Gastrocnemius medialis (tissue), 4 donors: ENCODE data around the gene CPNE2. TPM values are rescaled to one million over a fixed set of nuclear protein-coding genes. Genes with fewer than 3 reads are reported as not detected.

Source experiments
- ATAC-seq, 2 donors: fragments of 150-250 bp; one replicate each; pipeline ENCODE4 v1.9.1; 2016
- DNase-seq, 2 donors: peaks; one replicate each; pipeline ENCODE4 v3.0.0-alpha.2; 2019
- H3K27ac ChIP-seq, 4 donors: fragments of 200-600 bp; sonication (generic); 1 replicate in 1 of 4; 2 replicates in 3 of 4; pipeline ENCODE4 v1.5.1; 2016 to 2018; ENCODE audit warnings: mild to moderate bottlenecking in 2 of 4, moderate library complexity in 1 of 4
- H3K27me3 ChIP-seq, 3 donors: fragments of 200-600 bp; sonication (generic) in 2 of 3; 1 replicate in 1 of 3; 2 replicates in 2 of 3; pipeline versions ENCODE4 v1.5.1 to v1.6.0; 2016 to 2019; ENCODE audit warnings: mild to moderate bottlenecking in 1 of 3, moderate library complexity in 1 of 3
- H3K36me3 ChIP-seq, 2 donors: fragments of 200-600 bp; sonication (generic) in 1 of 2; one replicate each; pipeline ENCODE4 v1.5.1; 2017 to 2018
- H3K4me1 ChIP-seq, 2 donors: fragments of 200-600 bp; sonication (generic) in 1 of 2; one replicate each; pipeline ENCODE4 v1.5.1; 2016 to 2017; ENCODE audit warnings: mild to moderate bottlenecking in 2 of 2
- H3K4me3 ChIP-seq, 4 donors: fragments of 200-600 bp; sonication (generic) in 3 of 4; 1 replicate in 1 of 4; 2 replicates in 3 of 4; pipeline ENCODE4 v1.5.1; 2016 to 2019; ENCODE audit warnings: mild to moderate bottlenecking in 2 of 4
- H3K9me3 ChIP-seq, 3 donors: fragments of 200-600 bp; sonication (generic) in 2 of 3; 1 replicate in 1 of 3; 2 replicates in 2 of 3; pipeline ENCODE4 v1.5.1; 2016 to 2019
- CTCF ChIP-seq, 5 experiments: fragments of 450-650 bp in 3 of 5; fragments of 200-600 bp in 2 of 5; sonication (generic) in 2 of 5; IDR thresholded peaks in 4 of 5; conservative IDR thresholded peaks in 1 of 5; 1 replicate in 4 of 5; 2 replicates in 1 of 5; pipeline ENCODE4 v1.5.1; 2016 to 2019; ENCODE audit warnings: antibody characterized with exemption in 5 of 5, mild to moderate bottlenecking in 3 of 5, moderate library complexity in 3 of 5
- POLR2A ChIP-seq, 2 donors: fragments of 450-650 bp; IDR thresholded peaks; one replicate each; pipeline ENCODE4 v1.6.1; 2017; ENCODE audit warnings: antibody characterized with exemption in 2 of 2, mild to moderate bottlenecking in 2 of 2, moderate library complexity in 2 of 2
- in situ Hi-C, 4 donors: fragments of 200-750 bp; cut with MboI; loops; one replicate each; pipeline versions ENCODE4 v1.15.0 to v1.8.0; 2017; ENCODE audit warnings: low sequenced_read_pairs in 4 of 4
- intact Hi-C: fragments of 100-400 bp; cut with DNase I; formaldehyde crosslinking; loops from one replicate; pipeline ENCODE4 v1.15.1; 2023; ENCODE audit warnings: low total_unique reads
- total RNA-seq, 4 donors: library from RNA; depleted of rRNA; stranded (reverse); fragments of >200 nt; gene quantifications; one replicate each; pipeline versions ENCODE4 v1.1.0 to v1.2.3, GENCODE V29; 2016

Gene CPNE2
- 10 to 100 TPM; 11.7 to 20.0 (median 17.2) TPM for total RNA-seq

GRCh38 chr16:57091975-57092785 lies at the start of gene CPNE2:
Gene CPNE2 (plus strand): TSS chr16:57092583. CDS start chr16:57110743, 18,160 bp downstream.
- DNase-seq (peak; percentile 44 to 49), ATAC-seq (peak; percentile 88 to 89)
- in situ Hi-C loops (loop anchor here in 1 of 4 donors (25.0 kb wide), 1 partner anchor 320 kb away; the partner anchor contains the start of gene CCL17), intact Hi-C loops (loop anchor here (1.0 to 10.0 kb wide), 4 partner anchors 31 to 323 kb away; partner anchors contain the start of genes ARL2BP, PSME3IP1 and RSPRY1)
- Histone ChIP-seq H3K9me3 (no peaks in the 10 kb centered on the region), H3K4me1 (peaks cover 11 to 17% of the 10 kb centered on the region in 2 donors), H3K36me3 (no peaks in the 10 kb centered on the region), H3K27ac (peak within 1 kb of the TSS; percentile 64 to 80 (median 76)), H3K27me3 (no peaks in the 10 kb centered on the region), H3K4me3 (peak within 1 kb of the TSS; percentile 72 to 84 (median 78))
- TF ChIP-seq POLR2A (IDR thresholded peaks at IDR 0.05) (peak; percentile 48 to 63), CTCF (IDR thresholded peaks at IDR 0.05 in 4 of 5, conservative IDR thresholded peaks at IDR 0.05 in 1 of 5) (no peak)

- in situ Hi-C loops (loop anchor here (10.0 kb wide), 2 partner anchors 168 to 178 kb away; partner anchors contain the start of gene SLC12A3 (in 3 of the 4)), intact Hi-C loops (no loop called here)
- H3K36me3 ChIP-seq, result no peaks in the 10 kb centered on the region
- H3K4me3 ChIP-seq, result no peak overlapping the region
- H3K9me3 ChIP-seq, result no peaks in the 10 kb centered on the region
- no peak overlapping the region for H3K27ac ChIP-seq
- DNase-seq (no peak), ATAC-seq (no peak)
- no peaks in the 10 kb centered on the region for H3K27me3 ChIP-seq
- no peak for TF ChIP-seq CTCF (IDR thresholded peaks at IDR 0.05 in 4 of 5, conservative IDR thresholded peaks at IDR 0.05 in 1 of 5)
- no peak for TF ChIP-seq POLR2A (IDR thresholded peaks at IDR 0.05)
- peaks cover 0 to 8% of the 10 kb centered on the region in 2 donors for H3K4me1 ChIP-seq
These were observed 49.1 kb upstream of the CPNE2 start for GRCh38 chr16:57043248-57043647.

GRCh38 chr16:57044931-57045693 lies 47.3 kb upstream of the CPNE2 start:
- no peak overlapping the region for H3K27ac ChIP-seq
- H3K4me3 ChIP-seq, result no peak overlapping the region
- H3K27me3 ChIP-seq, result no peaks in the 10 kb centered on the region
- DNase-seq (no peak), ATAC-seq (no peak)
- no peaks in the 10 kb centered on the region for H3K36me3 ChIP-seq
- TF ChIP-seq CTCF (IDR thresholded peaks at IDR 0.05 in 4 of 5, conservative IDR thresholded peaks at IDR 0.05 in 1 of 5) (no peak), POLR2A (IDR thresholded peaks at IDR 0.05) (no peak)
- in situ Hi-C loops, result loop anchor here (10.0 kb wide), 2 partner anchors 170 to 180 kb away; partner anchors contain the start of gene SLC12A3 (in 3 of the 4)
- peaks cover 0 to 8% of the 10 kb centered on the region in 2 donors for H3K4me1 ChIP-seq
- no peaks in the 10 kb centered on the region for H3K9me3 ChIP-seq
- intact Hi-C loops, result loop anchor here (1.0 kb wide), 1 partner anchor 178 kb away; no protein-coding TSS in a partner anchor

- intact Hi-C loops (loop anchor here (1.0 kb wide), 1 partner anchor 179 kb away; no protein-coding TSS in a partner anchor), in situ Hi-C loops (loop anchor here (10.0 kb wide), 2 partner anchors 171 to 181 kb away; partner anchors contain the start of gene SLC12A3 (in 3 of the 4))
- Histone ChIP-seq H3K4me3 (no peak overlapping the region), H3K36me3 (no peaks in the 10 kb centered on the region), H3K4me1 (peaks cover 0 to 8% of the 10 kb centered on the region in 2 donors), H3K9me3 (no peaks in the 10 kb centered on the region), H3K27me3 (no peaks in the 10 kb centered on the region), H3K27ac (no peak overlapping the region)
- TF ChIP-seq CTCF (IDR thresholded peaks at IDR 0.05 in 4 of 5, conservative IDR thresholded peaks at IDR 0.05 in 1 of 5) (peak; percentile 11 to 56 (median 45)), POLR2A (IDR thresholded peaks at IDR 0.05) (no peak)
- ATAC-seq, result peak; percentile 70 to 75
- peak; percentile 32 to 70 for DNase-seq
These were observed 46.5 kb upstream of the CPNE2 start for GRCh38 chr16:57045694-57046381.
